Astrocyte (in vitro differentiated cells and primary cell): ENCODE data around the gene PPP2R2C. TPM values are rescaled to one million over a fixed set of nuclear protein-coding genes. Genes with fewer than 3 reads are reported as not detected.

ENCODE experiments used
- DNase-seq: peaks from one replicate; pipeline ENCODE4 v3.0.0-alpha.2; 2010; ENCODE audit warnings: low read depth
- FAIRE-seq: peaks from 2 replicates; lab custom pipeline; 2011; peaks lifted over from hg19 to GRCh38; lab: Jason Lieb, UNC
- H2AFZ ChIP-seq: 2 replicates; pipeline ENCODE4 v1.6.0; 2012; ENCODE audit warnings: low read depth, low read length, inconsistent platforms
- H3K27ac ChIP-seq: 2 replicates; pipeline ENCODE4 v1.5.1; 2011; ENCODE audit warnings: low read depth, low read length, inconsistent platforms
- H3K27me3 ChIP-seq: 2 replicates; pipeline ENCODE4 v1.6.0; 2011; ENCODE audit warnings: low read length, inconsistent platforms; ENCODE audit not compliant: insufficient read depth
- H3K36me3 ChIP-seq: 2 replicates; pipeline ENCODE4 v1.5.1; 2011; ENCODE audit warnings: low read length, inconsistent platforms; ENCODE audit not compliant: insufficient read depth
- H3K4me1 ChIP-seq: 2 replicates; pipeline ENCODE4 v1.5.1; 2011; ENCODE audit warnings: low read length, inconsistent platforms; ENCODE audit not compliant: insufficient read depth
- H3K4me2 ChIP-seq: 2 replicates; pipeline ENCODE4 v1.6.0; 2012; ENCODE audit warnings: low read length, inconsistent platforms
- H3K4me3 ChIP-seq: 2 replicates; pipeline ENCODE4 v1.5.1; 2011; ENCODE audit warnings: low read depth, mild to moderate bottlenecking, low read length, inconsistent platforms; ENCODE audit not compliant: insufficient read depth
- H3K79me2 ChIP-seq: 2 replicates; pipeline ENCODE4 v1.6.0; 2012; ENCODE audit warnings: mild to moderate bottlenecking, low read length, inconsistent platforms; ENCODE audit not compliant: insufficient read depth
- H3K9ac ChIP-seq: 2 replicates; pipeline ENCODE4 v1.6.0; 2012; ENCODE audit warnings: mild to moderate bottlenecking, low read length, inconsistent platforms
- H3K9me3 ChIP-seq: 2 replicates; pipeline ENCODE4 v1.5.1; 2012; ENCODE audit warnings: low read depth, mild to moderate bottlenecking, low read length, inconsistent platforms; ENCODE audit not compliant: insufficient read depth
- H4K20me1 ChIP-seq: 2 replicates; pipeline ENCODE4 v1.6.0; 2012; ENCODE audit warnings: low read length, inconsistent platforms; ENCODE audit not compliant: insufficient read depth
- H3K27ac Mint-ChIP-seq: one replicate; pipeline ENCODE4 v1.8.0; 2021; ENCODE audit warnings: mild to moderate bottlenecking, mixed read lengths; ENCODE audit not compliant: unreplicated experiment
- H3K27me3 Mint-ChIP-seq: one replicate; pipeline ENCODE4 v1.8.0; 2021; ENCODE audit warnings: low read depth, mixed read lengths; ENCODE audit not compliant: unreplicated experiment
- H3K36me3 Mint-ChIP-seq: one replicate; pipeline ENCODE4 v1.8.0; 2021; ENCODE audit warnings: low read depth, mixed read lengths; ENCODE audit not compliant: unreplicated experiment
- H3K4me1 Mint-ChIP-seq: one replicate; pipeline ENCODE4 v1.8.0; 2021; ENCODE audit warnings: low read depth, mixed read lengths; ENCODE audit not compliant: unreplicated experiment
- H3K4me3 Mint-ChIP-seq: one replicate; pipeline ENCODE4 v1.8.0; 2021; ENCODE audit warnings: mild to moderate bottlenecking, moderate library complexity, mixed read lengths; ENCODE audit not compliant: unreplicated experiment
- H3K9me3 Mint-ChIP-seq: one replicate; pipeline ENCODE4 v1.8.0; 2021; ENCODE audit warnings: mild to moderate bottlenecking, mixed read lengths; ENCODE audit not compliant: unreplicated experiment
- EZH2 ChIP-seq: IDR thresholded peaks from 2 replicates; pipeline ENCODE4 v1.6.1; 2012; ENCODE audit warnings: mild to moderate bottlenecking, low read length, inconsistent platforms; ENCODE audit not compliant: insufficient read depth
- total RNA-seq: library from RNA; stranded (reverse); gene quantifications from 2 replicates; pipeline ENCODE4 v1.2.1, GENCODE V29; 2021
- TF ChIP-seq, protein P1 (sequence below): IDR thresholded peaks from 2 replicates; pipeline ENCODE4 v1.5.1; 2011; ENCODE audit warnings: low read depth, mild to moderate bottlenecking, inconsistent platforms, low read length, moderate library complexity; ENCODE audit not compliant: insufficient read depth

The PPP2R2C gene
- total RNA-seq, 1 donor from 2014 or later = 1.1 TPM

DNA sequence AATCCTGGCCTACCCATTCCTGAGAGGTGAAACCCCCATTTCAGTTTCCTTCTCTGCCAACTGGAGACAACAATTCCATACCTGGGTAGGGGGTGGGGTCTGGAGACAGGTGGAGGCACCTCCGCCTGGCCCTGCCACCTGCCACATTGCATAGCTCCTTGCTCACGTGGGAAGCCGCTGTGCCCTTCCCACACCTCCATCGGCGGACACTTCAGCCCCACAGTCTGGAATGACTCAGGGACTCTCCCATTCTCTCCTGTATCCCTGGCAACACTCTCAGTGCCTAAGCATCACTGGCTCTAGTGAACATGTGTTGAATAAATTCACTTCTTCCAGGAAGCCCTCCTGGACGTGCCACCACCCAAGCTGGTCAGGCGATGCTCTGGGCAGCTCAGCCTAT, 21.7 kb downstream of the PPP2R2C start:
- H3K27ac Mint-ChIP-seq = no peak overlapping the region
- H3K9me3 ChIP-seq = no peaks in the 10 kb centered on the region
- H3K4me3 Mint-ChIP-seq = no peak overlapping the region
- peaks cover 12% of the 10 kb centered on the region for H3K27me3 ChIP-seq
- H3K27ac ChIP-seq = no peak overlapping the region
- H3K27me3 Mint-ChIP-seq = peaks cover 73% of the 10 kb centered on the region
- no peaks in the 10 kb centered on the region for H4K20me1 ChIP-seq
- TF ChIP-seq EZH2 = no peak
- TF ChIP-seq, protein P1, sequence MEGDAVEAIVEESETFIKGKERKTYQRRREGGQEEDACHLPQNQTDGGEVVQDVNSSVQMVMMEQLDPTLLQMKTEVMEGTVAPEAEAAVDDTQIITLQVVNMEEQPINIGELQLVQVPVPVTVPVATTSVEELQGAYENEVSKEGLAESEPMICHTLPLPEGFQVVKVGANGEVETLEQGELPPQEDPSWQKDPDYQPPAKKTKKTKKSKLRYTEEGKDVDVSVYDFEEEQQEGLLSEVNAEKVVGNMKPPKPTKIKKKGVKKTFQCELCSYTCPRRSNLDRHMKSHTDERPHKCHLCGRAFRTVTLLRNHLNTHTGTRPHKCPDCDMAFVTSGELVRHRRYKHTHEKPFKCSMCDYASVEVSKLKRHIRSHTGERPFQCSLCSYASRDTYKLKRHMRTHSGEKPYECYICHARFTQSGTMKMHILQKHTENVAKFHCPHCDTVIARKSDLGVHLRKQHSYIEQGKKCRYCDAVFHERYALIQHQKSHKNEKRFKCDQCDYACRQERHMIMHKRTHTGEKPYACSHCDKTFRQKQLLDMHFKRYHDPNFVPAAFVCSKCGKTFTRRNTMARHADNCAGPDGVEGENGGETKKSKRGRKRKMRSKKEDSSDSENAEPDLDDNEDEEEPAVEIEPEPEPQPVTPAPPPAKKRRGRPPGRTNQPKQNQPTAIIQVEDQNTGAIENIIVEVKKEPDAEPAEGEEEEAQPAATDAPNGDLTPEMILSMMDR = no peak
- no peaks in the 10 kb centered on the region for H3K36me3 ChIP-seq
- no peak overlapping the region for H3K4me3 ChIP-seq
- H3K36me3 Mint-ChIP-seq = peaks cover 3% of the 10 kb centered on the region
- no peak overlapping the region for H3K4me2 ChIP-seq
- no peaks in the 10 kb centered on the region for H3K4me1 Mint-ChIP-seq
- no peak for FAIRE-seq
- H3K4me1 ChIP-seq = no peaks in the 10 kb centered on the region
- no peak for DNase-seq
- no peaks in the 10 kb centered on the region for H3K79me2 ChIP-seq
- no peak overlapping the region for H3K9ac ChIP-seq
- H2AFZ ChIP-seq = no peak overlapping the region
- H3K9me3 Mint-ChIP-seq = no peaks in the 10 kb centered on the region

DNA sequence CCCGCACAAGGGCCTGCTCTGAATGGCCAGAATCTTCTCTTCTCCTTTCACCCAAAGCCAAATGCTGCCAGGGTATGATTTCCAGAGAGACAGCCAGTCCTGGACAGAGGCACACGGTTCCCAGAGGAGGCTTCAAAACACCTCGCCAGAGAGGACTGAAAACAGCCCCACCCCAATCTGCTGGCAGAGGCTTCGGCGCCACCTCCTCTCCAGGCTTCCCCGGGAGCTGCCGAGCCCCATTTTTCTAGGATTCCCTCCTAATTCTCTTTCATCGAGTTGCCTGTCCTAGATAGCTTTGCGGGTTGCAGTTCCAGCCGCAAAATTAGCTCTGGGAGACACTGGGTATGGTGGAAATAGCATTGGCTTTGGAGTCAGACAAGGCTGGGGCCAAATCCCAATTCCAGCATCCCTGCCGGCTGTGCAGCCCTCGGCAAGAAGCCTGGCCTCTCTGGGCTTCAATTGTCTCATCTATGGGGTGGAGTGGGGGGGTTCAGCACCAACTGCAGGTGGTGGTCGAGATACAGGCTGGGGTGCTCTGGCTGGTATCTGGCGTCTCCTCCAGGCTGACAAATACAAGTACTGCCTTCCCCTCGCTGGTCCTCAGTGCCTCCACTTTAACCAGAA, 22.6 kb downstream of the PPP2R2C start:
- Histone ChIP-seq H3K27me3 (peaks cover 12% of the 10 kb centered on the region), H3K9me3 (no peaks in the 10 kb centered on the region), H3K79me2 (no peaks in the 10 kb centered on the region), H3K4me1 (no peaks in the 10 kb centered on the region), H3K4me3 (no peak overlapping the region), H3K9ac (no peak overlapping the region), H2AFZ (no peak overlapping the region), H3K36me3 (no peaks in the 10 kb centered on the region), H4K20me1 (no peaks in the 10 kb centered on the region), H3K4me2 (no peak overlapping the region), H3K27ac (no peak overlapping the region)
- no peaks in the 10 kb centered on the region for H3K9me3 Mint-ChIP-seq
- DNase-seq (no peak), FAIRE-seq (no peak)
- H3K4me3 Mint-ChIP-seq = no peak overlapping the region
- TF ChIP-seq, protein P1 = no peak
- no peaks in the 10 kb centered on the region for H3K36me3 Mint-ChIP-seq
- H3K4me1 Mint-ChIP-seq = no peaks in the 10 kb centered on the region
- H3K27me3 Mint-ChIP-seq = peaks cover 67% of the 10 kb centered on the region
- H3K27ac Mint-ChIP-seq = peak overlapping the region; percentile 20

DNA sequence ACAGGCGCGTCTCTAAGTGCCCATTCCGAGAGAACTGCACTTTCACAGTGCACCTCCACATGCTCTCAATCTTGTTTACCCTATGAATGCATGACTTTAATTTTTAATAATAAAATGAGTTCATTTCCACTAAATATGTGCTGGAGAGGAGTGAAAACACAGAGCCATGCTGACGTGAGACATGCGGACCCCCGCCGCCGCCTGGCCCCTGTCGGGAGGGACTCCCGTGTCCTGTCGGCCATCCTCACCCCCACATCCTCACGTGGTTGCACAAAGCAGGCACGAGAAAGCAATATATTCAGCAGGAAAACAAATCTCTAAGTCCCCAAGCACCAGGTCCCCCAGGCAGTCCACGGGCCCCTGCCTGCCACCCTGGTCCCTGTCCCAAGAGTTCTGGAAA, 23.1 kb downstream of the PPP2R2C start:
- FAIRE-seq (no peak), DNase-seq (no peak)
- Mint-ChIP-seq H3K9me3 (no peaks in the 10 kb centered on the region), H3K4me3 (no peak overlapping the region), H3K27ac (no peak overlapping the region), H3K36me3 (no peaks in the 10 kb centered on the region), H3K4me1 (no peaks in the 10 kb centered on the region), H3K27me3 (peaks cover 65% of the 10 kb centered on the region)
- Histone ChIP-seq H2AFZ (no peak overlapping the region), H3K9me3 (no peaks in the 10 kb centered on the region), H3K27me3 (peaks cover 12% of the 10 kb centered on the region), H3K4me3 (no peak overlapping the region), H3K4me2 (no peak overlapping the region), H4K20me1 (no peaks in the 10 kb centered on the region), H3K9ac (no peak overlapping the region), H3K36me3 (no peaks in the 10 kb centered on the region), H3K79me2 (no peaks in the 10 kb centered on the region), H3K4me1 (no peaks in the 10 kb centered on the region), H3K27ac (no peak overlapping the region)
- no peak for TF ChIP-seq EZH2
- TF ChIP-seq, protein P1 = no peak
